BJ (cell line): ENCODE measurements around the gene ZIC5. TPM values are rescaled to one million over a fixed set of nuclear protein-coding genes. Genes with fewer than 3 reads are reported as not detected.

Experiments
- CTCF ChIA-PET: fragments of 350-600 bp; formaldehyde crosslinking; extraction: SDS; loops from one replicate; lab custom pipeline; 2021; ENCODE audit warnings: antibody characterized with exemption, inconsistent platforms; lab: Yijun Ruan, JAX
- POLR2A ChIA-PET: fragments of 300-600 bp; sonication (Branson Sonifier 250); formaldehyde crosslinking; extraction: SDS; loops from one replicate; lab custom pipeline; 2021; ENCODE audit warnings: antibody characterized with exemption; lab: Charles Lee
- DNase-seq: peaks from one replicate; pipeline ENCODE4 v3.0.0-alpha.2; 2011; ENCODE audit warnings: low read depth
- H3K27me3 ChIP-seq: 2 replicates; pipeline ENCODE4 v1.6.0; 2011; ENCODE audit warnings: low read length; ENCODE audit not compliant: control insufficient read depth, insufficient read depth
- H3K36me3 ChIP-seq: 2 replicates; pipeline ENCODE4 v1.5.1; 2011; ENCODE audit warnings: low read length; ENCODE audit not compliant: control insufficient read depth, insufficient read depth
- H3K4me3 ChIP-seq: 2 replicates; pipeline ENCODE4 v1.5.1; 2011; ENCODE audit warnings: low read depth, mild to moderate bottlenecking, control low read depth, low read length
- polyA plus RNA-seq: library from polyadenylated mRNA; depleted of rRNA; stranded (reverse); fragments of >200 nt; gene quantifications from 2 replicates; pipeline ENCODE4 v1.2.3, GENCODE V29; 2011
- TF ChIP-seq, protein P1 (sequence below): IDR thresholded peaks from 2 replicates; pipeline ENCODE4 v1.5.1; 2011; ENCODE audit warnings: low read depth, mild to moderate bottlenecking, control low read depth, inconsistent platforms, low read length, moderate library complexity; ENCODE audit not compliant: insufficient read depth

Gene ZIC5
- polyA plus RNA-seq, 1 experiment = not detected

GRCh38 chr13:99977912-99978798 lies 6.6 kb upstream of the ZIC5 start:
- no peak overlapping the region for H3K4me3 ChIP-seq
- H3K36me3 ChIP-seq = no peaks in the 10 kb centered on the region
- POLR2A ChIA-PET = no interaction called here
- CTCF ChIA-PET = no interaction called here
- TF ChIP-seq, protein P1, sequence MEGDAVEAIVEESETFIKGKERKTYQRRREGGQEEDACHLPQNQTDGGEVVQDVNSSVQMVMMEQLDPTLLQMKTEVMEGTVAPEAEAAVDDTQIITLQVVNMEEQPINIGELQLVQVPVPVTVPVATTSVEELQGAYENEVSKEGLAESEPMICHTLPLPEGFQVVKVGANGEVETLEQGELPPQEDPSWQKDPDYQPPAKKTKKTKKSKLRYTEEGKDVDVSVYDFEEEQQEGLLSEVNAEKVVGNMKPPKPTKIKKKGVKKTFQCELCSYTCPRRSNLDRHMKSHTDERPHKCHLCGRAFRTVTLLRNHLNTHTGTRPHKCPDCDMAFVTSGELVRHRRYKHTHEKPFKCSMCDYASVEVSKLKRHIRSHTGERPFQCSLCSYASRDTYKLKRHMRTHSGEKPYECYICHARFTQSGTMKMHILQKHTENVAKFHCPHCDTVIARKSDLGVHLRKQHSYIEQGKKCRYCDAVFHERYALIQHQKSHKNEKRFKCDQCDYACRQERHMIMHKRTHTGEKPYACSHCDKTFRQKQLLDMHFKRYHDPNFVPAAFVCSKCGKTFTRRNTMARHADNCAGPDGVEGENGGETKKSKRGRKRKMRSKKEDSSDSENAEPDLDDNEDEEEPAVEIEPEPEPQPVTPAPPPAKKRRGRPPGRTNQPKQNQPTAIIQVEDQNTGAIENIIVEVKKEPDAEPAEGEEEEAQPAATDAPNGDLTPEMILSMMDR = no peak
- DNase-seq = no peak
- H3K27me3 ChIP-seq = peaks cover 59% of the 10 kb centered on the region

- Histone ChIP-seq H3K36me3 (no peaks in the 10 kb centered on the region), H3K27me3 (peaks cover 57% of the 10 kb centered on the region), H3K4me3 (no peak overlapping the region)
- ChIA-PET POLR2A (no interaction called here), CTCF (no interaction called here)
- TF ChIP-seq, protein P1 = no peak
- DNase-seq = no peak
These were observed 5.9 kb upstream of the ZIC5 start for GRCh38 chr13:99977334-99977911.

DNA sequence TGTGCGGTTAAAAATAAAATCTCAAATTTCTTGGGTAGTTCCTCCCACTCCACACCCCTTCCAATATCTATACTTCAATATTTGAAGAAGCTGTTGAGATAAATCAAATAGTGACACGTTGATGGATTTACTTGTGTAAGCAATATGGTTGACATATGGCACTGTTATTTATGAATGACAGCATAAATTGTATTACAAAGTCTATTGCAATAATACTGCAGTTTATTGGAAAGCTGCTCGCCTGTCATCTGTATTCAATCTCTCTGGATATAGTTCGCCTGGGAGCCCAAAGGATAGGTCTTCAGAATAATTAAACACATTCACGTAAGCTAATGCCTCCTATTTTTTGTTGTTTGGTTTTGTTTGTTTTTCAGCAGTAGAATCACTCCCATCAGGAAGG lies 5.0 kb upstream of the ZIC5 start:
- no peaks in the 10 kb centered on the region for H3K36me3 ChIP-seq
- no peak for DNase-seq
- ChIA-PET CTCF (no interaction called here), POLR2A (no interaction called here)
- TF ChIP-seq, protein P1 = no peak
- H3K4me3 ChIP-seq = no peak overlapping the region
- peaks cover 65% of the 10 kb centered on the region for H3K27me3 ChIP-seq

GRCh38 chr13:99975626-99976025 lies 4.1 kb upstream of the ZIC5 start:
- no peak for DNase-seq
- TF ChIP-seq, protein P1 = no peak
- ChIA-PET POLR2A (no interaction called here), CTCF (no interaction called here)
- H3K4me3 ChIP-seq = no peak overlapping the region
- H3K36me3 ChIP-seq = no peaks in the 10 kb centered on the region
- peaks cover 68% of the 10 kb centered on the region for H3K27me3 ChIP-seq

GRCh38 chr13:99974939-99975561 lies 3.5 kb upstream of the ZIC5 start:
- POLR2A ChIA-PET = no interaction called here
- DNase-seq = no peak
- peaks cover 68% of the 10 kb centered on the region for H3K27me3 ChIP-seq
- H3K4me3 ChIP-seq = no peak overlapping the region
- TF ChIP-seq, protein P1 = no peak
- H3K36me3 ChIP-seq = no peaks in the 10 kb centered on the region
- CTCF ChIA-PET = no interaction called here
